GM12874 (cell line): ENCODE data around the gene C19orf33.

ENCODE experiments used
- CTCF ChIP-seq: IDR thresholded peaks from 2 replicates; pipeline ENCODE4 v1.5.1; 2011; ENCODE audit warnings: low read depth, mild to moderate bottlenecking, control low read depth, low read length, moderate library complexity; ENCODE audit not compliant: insufficient read depth

Gene C19orf33

GRCh38 chr19:38335949-38336637 is 32.0 kb downstream of the C19orf33 start:
- no peak for TF ChIP-seq CTCF

GRCh38 chr19:38336638-38337359 is 32.7 kb downstream of the C19orf33 start:
- no peak for TF ChIP-seq CTCF

- no peak for TF ChIP-seq CTCF
Measured at GRCh38 chr19:38337360-38337653, 33.3 kb downstream of the C19orf33 start.

- TF ChIP-seq CTCF, result no peak
Measured at GRCh38 chr19:38340927-38341326, 36.9 kb downstream of the C19orf33 start.

- TF ChIP-seq CTCF, result no peak
Measured at GRCh38 chr19:38346837-38347236, 42.8 kb downstream of the C19orf33 start.

GRCh38 chr19:38350883-38351282 is 46.8 kb downstream of the C19orf33 start:
- no peak for TF ChIP-seq CTCF

- no peak for TF ChIP-seq CTCF
Measured at GRCh38 chr19:38351865-38352395, 47.9 kb downstream of the C19orf33 start.
